HG02588 (cell line): ENCODE results near the gene PCDHB9.
"Not testable (repeated sequence)": the region's sequence is repeated elsewhere in the genome, so short reads cannot be mapped to it uniquely, and the experiment has no call there.

Experiments used
- ATAC-seq: cut with Tn5 transposase; IDR thresholded peaks from one replicate; pipeline ENCODE4 v1.9.1; 2021; ENCODE audit warnings: mild to moderate bottlenecking, moderate library complexity; ENCODE audit not compliant: unreplicated experiment

PCDHB9 gene

GRCh38 chr5:141184117-141184855 lies 2.7 kb upstream of the PCDHB9 start:
- not testable (repeated sequence) for ATAC-seq

GRCh38 chr5:141188682-141189081 lies 1.7 kb downstream of the PCDHB9 start:
- ATAC-seq = not testable (repeated sequence)

GRCh38 chr5:141189131-141189530 lies 2.2 kb downstream of the PCDHB9 start:
- not testable (repeated sequence) for ATAC-seq

- no peak for ATAC-seq
Observed at GRCh38 chr5:141192110-141192725, 5.3 kb downstream of the PCDHB9 start, which contains the start of gene PCDHB10. TSS of gene PCDHB10 (plus strand) at chr5:141192353. CDS start at chr5:141192553, 200 bp downstream.

GRCh38 chr5:141194332-141194731 lies 7.4 kb downstream of the PCDHB9 start:
- ATAC-seq = not testable (repeated sequence)

- ATAC-seq = no peak
Observed at GRCh38 chr5:141196363-141196762, 9.4 kb downstream of the PCDHB9 start.

GRCh38 chr5:141199359-141200235 lies 12.6 kb downstream of the PCDHB9 start, which contains the start of gene PCDHB11:
TSS of gene PCDHB11 (plus strand) at chr5:141199627. CDS start at chr5:141199775, 148 bp downstream.
- ATAC-seq = no peak

- not testable (repeated sequence) for ATAC-seq
Observed at GRCh38 chr5:141201126-141201525, 14.2 kb downstream of the PCDHB9 start.

GRCh38 chr5:141201646-141202045 lies 14.7 kb downstream of the PCDHB9 start:
- not testable (repeated sequence) for ATAC-seq

- no peak for ATAC-seq
Observed at GRCh38 chr5:141208478-141208877, 21.5 kb downstream of the PCDHB9 start, which contains the start of gene PCDHB12. TSS of gene PCDHB12 (plus strand) at chr5:141208719. CDS start at chr5:141208908, 189 bp downstream.

GRCh38 chr5:141210281-141210680 lies 23.3 kb downstream of the PCDHB9 start:
- not testable (repeated sequence) for ATAC-seq

GRCh38 chr5:141210849-141211248 lies 23.9 kb downstream of the PCDHB9 start:
- ATAC-seq = not testable (repeated sequence)

- not testable (repeated sequence) for ATAC-seq
Observed at GRCh38 chr5:141213656-141214339, 26.8 kb downstream of the PCDHB9 start, which contains the start of gene PCDHB13. TSS of gene PCDHB13 (plus strand) at chr5:141213919. CDS start at chr5:141214124, 205 bp downstream.

GRCh38 chr5:141214583-141214982 lies 27.6 kb downstream of the PCDHB9 start:
- not testable (repeated sequence) for ATAC-seq

- ATAC-seq = not testable (repeated sequence)
Observed at GRCh38 chr5:141215504-141215903, 28.5 kb downstream of the PCDHB9 start.

- ATAC-seq = not testable (repeated sequence)
Observed at GRCh38 chr5:141216035-141216434, 29.1 kb downstream of the PCDHB9 start.

- ATAC-seq = no peak
Observed at GRCh38 chr5:141223112-141223783, 36.3 kb downstream of the PCDHB9 start, which contains the start of gene PCDHB14. TSS of gene PCDHB14 (plus strand) at chr5:141223343. CDS start at chr5:141223506, 163 bp downstream.

GRCh38 chr5:141224844-141225243 lies 37.9 kb downstream of the PCDHB9 start:
- ATAC-seq = not testable (repeated sequence)

- ATAC-seq = not testable (repeated sequence)
Observed at GRCh38 chr5:141225421-141225820, 38.5 kb downstream of the PCDHB9 start.
